Left ventricle myocardium inferior (tissue), 1 donor: Measurements from ENCODE around the gene FOXM1. TPM values are rescaled to one million over a fixed set of nuclear protein-coding genes. Genes with fewer than 3 reads are reported as not detected.
"Not testable (repeated sequence)": the region's sequence is repeated elsewhere in the genome, so short reads cannot be mapped to it uniquely, and the experiment has no call there.

ENCODE experiments used
- DNase-seq: peaks from one replicate; pipeline ENCODE4 v3.0.0-alpha.2; 2020
- H3K27ac ChIP-seq: fragments of 200-600 bp; replicated peaks from 2 replicates; pipeline ENCODE4 v1.8.0; 2021
- H3K27me3 ChIP-seq: fragments of 200-600 bp; 2 replicates; pipeline ENCODE4 v1.8.0; 2021; ENCODE audit warnings: low read depth
- H3K36me3 ChIP-seq: fragments of 200-600 bp; 2 replicates; pipeline ENCODE4 v1.8.0; 2021
- H3K4me1 ChIP-seq: fragments of 200-600 bp; 2 replicates; pipeline ENCODE4 v1.8.0; 2021
- H3K4me3 ChIP-seq: fragments of 200-600 bp; 2 replicates; pipeline ENCODE4 v1.8.0; 2021; ENCODE audit warnings: mild to moderate bottlenecking, moderate library complexity
- H3K9me3 ChIP-seq: fragments of 200-600 bp; replicated peaks from 2 replicates; pipeline ENCODE4 v1.8.0; 2021
- intact Hi-C: fragments of 100-400 bp; cut with micrococcal nuclease; formaldehyde crosslinking; loops from one replicate; pipeline ENCODE4 v1.11.0; 2022
- total RNA-seq: library from RNA; stranded (reverse); fragmentation: NEBNext Ultra II Directional; extraction: Animal tissue kit (Norgen Biotek cat#: 25700); gene quantifications from one replicate; pipeline ENCODE4 v1.2.1, GENCODE V29; 2021
- TF ChIP-seq, protein P1 (sequence below): fragments of 200-600 bp; IDR thresholded peaks from 2 replicates; pipeline ENCODE4 v1.8.0; 2021; ENCODE audit warnings: antibody characterized with exemption, mild to moderate bottlenecking, borderline replicate concordance
- donor health status: DM: no; HTN: yes; CAD: no; lungs with severe emphysema.

FOXM1 gene
- total RNA-seq, 1 donor from 2014 or later, result 0.71 TPM

DNA sequence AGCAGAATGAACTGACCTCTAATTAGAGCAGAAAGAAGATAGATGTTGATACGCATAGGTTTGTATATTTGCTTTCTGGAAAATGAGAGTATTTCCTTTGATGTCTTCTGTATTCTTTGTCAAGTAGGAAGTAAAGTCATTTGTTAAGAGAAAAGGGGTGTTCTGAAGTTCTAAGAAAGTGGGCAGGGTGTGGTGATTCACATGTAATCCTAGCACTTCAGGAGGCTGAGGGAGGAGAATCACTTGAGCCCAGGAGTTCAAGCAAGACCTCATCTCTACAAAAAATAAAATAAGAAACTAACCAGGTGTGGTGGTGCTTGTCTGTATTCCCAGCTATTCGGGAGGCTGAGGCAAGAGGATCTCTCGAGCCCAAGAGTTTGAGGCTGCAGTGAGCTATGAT, 2.9 kb upstream of the FOXM1 start:
- peaks cover 23% of the 10 kb centered on the region for H3K4me1 ChIP-seq
- H3K9me3 ChIP-seq, result no peaks in the 10 kb centered on the region
- H3K4me3 ChIP-seq, result no peak overlapping the region
- TF ChIP-seq, protein P1, sequence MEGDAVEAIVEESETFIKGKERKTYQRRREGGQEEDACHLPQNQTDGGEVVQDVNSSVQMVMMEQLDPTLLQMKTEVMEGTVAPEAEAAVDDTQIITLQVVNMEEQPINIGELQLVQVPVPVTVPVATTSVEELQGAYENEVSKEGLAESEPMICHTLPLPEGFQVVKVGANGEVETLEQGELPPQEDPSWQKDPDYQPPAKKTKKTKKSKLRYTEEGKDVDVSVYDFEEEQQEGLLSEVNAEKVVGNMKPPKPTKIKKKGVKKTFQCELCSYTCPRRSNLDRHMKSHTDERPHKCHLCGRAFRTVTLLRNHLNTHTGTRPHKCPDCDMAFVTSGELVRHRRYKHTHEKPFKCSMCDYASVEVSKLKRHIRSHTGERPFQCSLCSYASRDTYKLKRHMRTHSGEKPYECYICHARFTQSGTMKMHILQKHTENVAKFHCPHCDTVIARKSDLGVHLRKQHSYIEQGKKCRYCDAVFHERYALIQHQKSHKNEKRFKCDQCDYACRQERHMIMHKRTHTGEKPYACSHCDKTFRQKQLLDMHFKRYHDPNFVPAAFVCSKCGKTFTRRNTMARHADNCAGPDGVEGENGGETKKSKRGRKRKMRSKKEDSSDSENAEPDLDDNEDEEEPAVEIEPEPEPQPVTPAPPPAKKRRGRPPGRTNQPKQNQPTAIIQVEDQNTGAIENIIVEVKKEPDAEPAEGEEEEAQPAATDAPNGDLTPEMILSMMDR, result no peak
- H3K27me3 ChIP-seq, result no peaks in the 10 kb centered on the region
- intact Hi-C loops, result no loop called here
- no peak overlapping the region for H3K27ac ChIP-seq
- DNase-seq, result no peak
- no peaks in the 10 kb centered on the region for H3K36me3 ChIP-seq

DNA sequence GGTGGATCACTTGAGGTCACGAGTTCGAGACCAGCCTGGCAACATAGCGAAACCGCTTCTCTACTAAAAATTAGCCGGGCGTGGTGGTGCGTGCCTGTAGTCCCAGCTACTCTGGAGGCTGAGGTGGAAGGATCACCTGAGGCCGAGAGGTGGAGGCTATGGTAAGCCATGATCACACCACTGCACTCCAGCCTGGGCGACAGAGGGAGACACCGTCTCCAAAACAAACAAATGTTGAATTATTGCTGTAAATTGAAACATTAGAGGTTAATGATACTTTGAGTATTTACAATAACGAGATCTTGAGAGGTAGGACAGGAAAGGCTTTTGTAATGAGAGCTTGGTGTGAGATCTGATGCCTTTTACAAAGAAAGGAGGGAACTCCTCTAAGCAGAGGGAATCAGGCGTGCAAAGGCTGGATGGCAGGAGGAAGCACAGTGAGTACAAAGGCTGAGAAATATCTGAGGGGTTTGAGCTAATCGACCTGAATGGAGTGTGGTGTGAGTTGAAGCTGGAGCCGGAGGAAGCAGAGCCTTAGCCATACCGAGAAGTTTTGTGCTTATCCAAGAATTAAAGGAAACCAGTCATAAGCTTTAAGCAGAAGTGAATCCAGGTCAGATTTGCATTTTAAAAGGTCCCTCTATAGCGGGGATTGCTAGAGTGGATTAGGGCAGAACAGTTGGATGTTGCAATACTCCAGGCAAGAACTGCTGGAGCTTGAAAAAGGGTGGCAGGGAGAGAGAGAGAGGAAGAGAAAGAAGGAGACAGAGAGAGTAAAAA, 1.2 kb upstream of the FOXM1 start:
- TF ChIP-seq, protein P1, result no peak
- Histone ChIP-seq H3K27ac (peak overlapping the region; percentile 77), H3K4me3 (peak overlapping the region; percentile 86), H3K9me3 (no peaks in the 10 kb centered on the region), H3K27me3 (no peaks in the 10 kb centered on the region), H3K36me3 (no peaks in the 10 kb centered on the region), H3K4me1 (peaks cover 23% of the 10 kb centered on the region)
- intact Hi-C loops, result no loop called here
- no peak for DNase-seq

DNA sequence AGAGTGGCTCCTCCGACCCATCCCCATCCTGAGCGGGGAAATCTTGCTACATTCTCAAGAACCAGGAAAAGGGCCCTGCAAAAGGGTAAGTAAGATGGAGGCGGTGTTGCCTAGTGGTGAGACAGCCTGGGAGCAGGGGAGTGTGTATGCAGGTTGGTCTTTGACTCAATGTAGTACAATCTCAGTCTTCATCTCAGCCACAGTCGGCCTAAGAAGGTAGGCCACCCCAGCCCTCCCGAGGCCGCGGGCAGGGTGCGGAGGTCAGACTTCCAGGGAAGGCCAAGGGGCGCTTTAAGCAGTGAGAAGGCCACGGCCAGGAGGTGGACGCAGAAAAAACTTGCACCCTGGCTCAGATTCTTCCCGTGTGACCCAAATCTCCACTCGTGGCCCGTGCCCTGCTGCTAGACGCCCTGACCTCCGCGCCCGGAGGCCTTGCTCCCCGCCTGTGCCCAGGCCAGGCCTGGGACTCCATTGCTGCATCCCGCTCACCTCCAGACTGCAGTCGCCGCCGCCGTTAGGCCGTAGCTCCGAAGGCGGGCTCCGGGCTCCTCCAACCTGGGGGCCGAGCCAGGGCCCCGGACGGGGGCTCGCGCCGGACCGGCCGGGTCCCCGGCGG, 435 bp downstream of the FOXM1 start:
- peak overlapping the region; percentile 77 for H3K27ac ChIP-seq
- H3K36me3 ChIP-seq, result no peaks in the 10 kb centered on the region
- intact Hi-C loops, result no loop called here
- DNase-seq, result no peak
- TF ChIP-seq, protein P1, result no peak
- H3K4me1 ChIP-seq, result peaks cover 23% of the 10 kb centered on the region
- H3K4me3 ChIP-seq, result peak overlapping the region; percentile 86
- no peaks in the 10 kb centered on the region for H3K27me3 ChIP-seq
- H3K9me3 ChIP-seq, result no peaks in the 10 kb centered on the region

DNA sequence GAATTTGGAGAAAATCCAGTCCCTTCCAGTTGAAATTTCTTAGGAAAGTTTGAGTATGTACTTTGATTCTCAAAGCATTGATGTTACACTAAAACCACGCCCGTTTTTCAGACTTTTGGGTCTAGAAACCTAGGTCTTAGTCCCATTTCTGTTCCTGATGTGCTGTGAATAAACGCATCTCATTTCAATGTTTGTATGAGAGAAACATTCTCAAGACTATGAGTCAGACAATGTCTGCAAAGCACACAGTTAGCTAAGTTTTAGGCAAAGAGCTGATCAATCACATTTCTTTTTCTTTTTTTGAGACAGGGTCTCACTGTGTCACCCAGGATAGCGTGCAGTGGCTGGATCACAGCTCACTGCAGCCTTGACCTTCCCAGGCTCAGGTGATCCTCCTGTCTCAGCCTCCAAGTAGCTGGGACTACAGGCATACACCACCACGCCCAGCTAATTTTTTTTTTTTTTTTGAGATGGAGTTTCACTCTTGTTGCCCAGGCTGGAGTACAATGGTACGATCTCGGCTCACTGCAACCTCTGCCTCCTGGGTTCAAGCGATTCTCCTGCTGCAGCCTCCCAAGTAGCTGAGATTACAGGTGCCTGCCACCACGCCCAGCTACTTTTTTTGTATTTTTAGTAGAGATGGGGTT, 7.9 kb downstream of the FOXM1 start:
- H3K4me1 ChIP-seq, H3K27me3 ChIP-seq, H3K36me3 ChIP-seq, DNase-seq, H3K9me3 ChIP-seq, H3K27ac ChIP-seq, H3K4me3 ChIP-seq, intact Hi-C loops: not testable (repeated sequence)

DNA sequence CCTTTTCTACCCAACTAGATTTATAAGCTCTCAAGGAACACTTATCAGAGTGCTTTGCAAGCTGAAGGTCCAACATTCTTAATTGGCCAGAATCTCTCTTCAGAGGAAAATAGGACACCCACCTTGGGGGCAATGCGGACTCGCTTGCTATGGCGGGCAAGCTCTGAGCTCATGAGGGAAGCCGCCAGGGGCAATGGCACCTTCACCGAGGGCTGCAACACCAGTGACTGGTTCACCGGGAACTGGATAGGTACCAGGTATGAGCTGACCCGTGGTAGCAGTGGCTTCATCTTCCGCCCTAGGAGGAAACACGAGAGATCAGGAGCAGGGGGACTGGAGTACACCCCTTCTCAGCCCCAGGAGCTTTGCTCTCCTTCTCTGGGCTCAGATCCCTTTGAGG, 12.8 kb downstream of the FOXM1 start:
- H3K36me3 ChIP-seq, result no peaks in the 10 kb centered on the region
- no peaks in the 10 kb centered on the region for H3K27me3 ChIP-seq
- no peak for DNase-seq
- intact Hi-C loops, result no loop called here
- H3K9me3 ChIP-seq, result no peaks in the 10 kb centered on the region
- H3K27ac ChIP-seq, result no peak overlapping the region
- TF ChIP-seq, protein P1, result no peak
- no peak overlapping the region for H3K4me3 ChIP-seq
- no peaks in the 10 kb centered on the region for H3K4me1 ChIP-seq

DNA sequence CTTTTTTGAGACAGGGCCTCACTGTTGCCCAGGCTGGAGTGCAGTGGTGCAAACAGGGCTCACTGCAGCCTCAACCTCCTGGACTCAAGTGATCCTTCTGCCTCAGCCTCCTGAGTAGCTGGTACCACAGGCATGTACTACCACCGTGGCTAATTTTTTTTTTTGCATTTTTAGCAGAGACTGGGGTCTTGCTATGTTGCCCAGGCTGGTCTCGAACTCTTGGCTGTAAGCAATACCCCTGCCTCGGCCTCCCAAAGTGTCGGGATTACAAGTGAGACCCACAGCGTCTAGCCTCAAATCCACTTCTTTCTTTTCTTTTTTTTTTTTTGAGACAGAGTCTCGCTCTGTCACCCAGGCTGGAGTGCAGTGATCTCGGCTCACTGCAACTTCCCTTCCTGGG, 13.6 kb downstream of the FOXM1 start:
- H3K4me3 ChIP-seq, H3K36me3 ChIP-seq, H3K27me3 ChIP-seq, H3K9me3 ChIP-seq, DNase-seq, H3K27ac ChIP-seq, intact Hi-C loops, H3K4me1 ChIP-seq: not testable (repeated sequence)
